A673 (cell line): Measurements from ENCODE around the gene OR56A5. TPM values are rescaled to one million over a fixed set of nuclear protein-coding genes. Genes with fewer than 3 reads are reported as not detected.
A peak's percentile ranks its signal among the peaks of the same experiment; 100 is the strongest.

ENCODE experiments used
- BruUV-seq: library from RNA; stranded (reverse); fragments of 400-500 nt; replicated peaks from 2 replicates; lab custom pipeline; 2021; lab: Mats Ljungman, UMichigan
- CTCF ChIA-PET: fragments of 300-600 bp; sonication (Branson Sonifier 250); formaldehyde crosslinking; loops from one replicate; lab custom pipeline; 2022; ENCODE audit warnings: antibody characterized with exemption; lab: Charles Lee
- POLR2A ChIA-PET: fragments of 300-600 bp; sonication (Branson Sonifier 250); formaldehyde crosslinking; loops from one replicate; lab custom pipeline; 2022; ENCODE audit warnings: antibody characterized with exemption; ENCODE audit not compliant: low non-redundant PET; lab: Charles Lee
- DNase-seq: peaks from one replicate; pipeline ENCODE4 v3.0.0-alpha.2; 2015; ENCODE audit warnings: low spot score
- H3K27ac ChIP-seq: fragments of 200-600 bp; sonication (generic); 2 replicates; pipeline ENCODE4 v1.5.1; 2016; ENCODE audit warnings: mixed run types, low read depth, mild to moderate bottlenecking, mixed read lengths, antibody characterized with exemption, low read length; ENCODE audit not compliant: poor library complexity, severe bottlenecking
- H3K27me3 ChIP-seq: fragments of 200-600 bp; sonication (generic); replicated peaks from 2 replicates; pipeline ENCODE4 v1.6.1; 2017; ENCODE audit warnings: mixed run types, low read depth, mild to moderate bottlenecking, mixed read lengths, antibody characterized with exemption, low read length; ENCODE audit not compliant: insufficient read depth, poor library complexity
- H3K36me3 ChIP-seq: fragments of 200-600 bp; sonication (generic); 2 replicates; pipeline ENCODE4 v1.6.1; 2016; ENCODE audit warnings: mixed run types, mild to moderate bottlenecking, mixed read lengths, antibody characterized with exemption, low read length; ENCODE audit not compliant: insufficient read depth, poor library complexity, severe bottlenecking
- H3K4me1 ChIP-seq: fragments of 200-600 bp; sonication (generic); 2 replicates; pipeline ENCODE4 v1.6.1; 2017; ENCODE audit warnings: mixed run types, mild to moderate bottlenecking, mixed read lengths, antibody characterized with exemption, low read length; ENCODE audit not compliant: insufficient read depth, poor library complexity, severe bottlenecking
- H3K4me3 ChIP-seq: fragments of 200-600 bp; sonication (generic); 2 replicates; pipeline ENCODE4 v1.5.1; 2016; ENCODE audit warnings: low read depth, mixed run types, mild to moderate bottlenecking, mixed read lengths, low read length; ENCODE audit not compliant: poor library complexity, severe bottlenecking
- H3K9me3 ChIP-seq: fragments of 200-600 bp; sonication (generic); 2 replicates; pipeline ENCODE4 v1.6.1; 2016; ENCODE audit warnings: mixed run types, low read depth, mild to moderate bottlenecking, mixed read lengths, antibody characterized with exemption, low read length; ENCODE audit not compliant: poor library complexity, severe bottlenecking
- EZH2 ChIP-seq: fragments of 200-600 bp; sonication (generic); IDR thresholded peaks from 2 replicates; pipeline ENCODE4 v1.6.1; 2017; ENCODE audit warnings: borderline replicate concordance, low read depth, mild to moderate bottlenecking, mixed read lengths, antibody characterized with exemption, low read length; ENCODE audit not compliant: poor library complexity, severe bottlenecking
- intact Hi-C: fragments of 100-400 bp; cut with micrococcal nuclease; formaldehyde crosslinking; loops from one replicate; pipeline ENCODE4 v1.10.0; 2022; ENCODE audit not compliant: unreplicated experiment
- total RNA-seq: library from RNA; stranded (reverse); gene quantifications from 2 replicates; pipeline ENCODE4 v1.2.3, GENCODE V29; 2021
- TF ChIP-seq, protein P1 (sequence below): fragments of 300-800, 200-600 bp; sonication (generic); conservative IDR thresholded peaks from 2 replicates; pipeline ENCODE4 v1.5.1; 2017; ENCODE audit warnings: low read depth, mild to moderate bottlenecking, antibody characterized with exemption, low read length, moderate library complexity, mixed read lengths

The OR56A5 gene
- total RNA-seq, 1 experiment from 2014 or later, result not detected

DNA sequence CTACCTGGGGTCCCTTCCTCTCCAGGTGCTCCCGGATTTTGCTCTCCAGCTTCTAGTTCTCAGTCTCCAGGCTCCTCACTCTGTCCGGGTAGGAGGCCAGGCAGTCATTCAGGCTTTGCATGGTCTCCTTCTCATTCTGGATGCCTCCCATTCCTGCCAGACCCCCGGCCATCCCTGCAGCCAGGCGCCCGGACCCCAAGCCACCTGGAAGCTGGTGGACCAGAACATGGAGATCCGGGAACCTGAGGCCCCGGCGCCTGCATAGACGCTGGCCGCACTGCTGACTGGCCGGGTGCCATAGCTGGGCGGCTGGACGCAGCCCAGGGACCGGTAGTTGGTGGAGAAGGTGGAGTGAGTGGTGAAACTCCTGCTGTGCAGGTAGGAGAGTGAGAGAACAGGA is 26.5 kb upstream of the OR56A5 start:
- BruUV-seq, result no TSS peak
- no peak for DNase-seq
- H3K4me1 ChIP-seq, result no peaks in the 10 kb centered on the region
- ChIA-PET POLR2A (no interaction called here), CTCF (no interaction called here)
- TF ChIP-seq, protein P1, sequence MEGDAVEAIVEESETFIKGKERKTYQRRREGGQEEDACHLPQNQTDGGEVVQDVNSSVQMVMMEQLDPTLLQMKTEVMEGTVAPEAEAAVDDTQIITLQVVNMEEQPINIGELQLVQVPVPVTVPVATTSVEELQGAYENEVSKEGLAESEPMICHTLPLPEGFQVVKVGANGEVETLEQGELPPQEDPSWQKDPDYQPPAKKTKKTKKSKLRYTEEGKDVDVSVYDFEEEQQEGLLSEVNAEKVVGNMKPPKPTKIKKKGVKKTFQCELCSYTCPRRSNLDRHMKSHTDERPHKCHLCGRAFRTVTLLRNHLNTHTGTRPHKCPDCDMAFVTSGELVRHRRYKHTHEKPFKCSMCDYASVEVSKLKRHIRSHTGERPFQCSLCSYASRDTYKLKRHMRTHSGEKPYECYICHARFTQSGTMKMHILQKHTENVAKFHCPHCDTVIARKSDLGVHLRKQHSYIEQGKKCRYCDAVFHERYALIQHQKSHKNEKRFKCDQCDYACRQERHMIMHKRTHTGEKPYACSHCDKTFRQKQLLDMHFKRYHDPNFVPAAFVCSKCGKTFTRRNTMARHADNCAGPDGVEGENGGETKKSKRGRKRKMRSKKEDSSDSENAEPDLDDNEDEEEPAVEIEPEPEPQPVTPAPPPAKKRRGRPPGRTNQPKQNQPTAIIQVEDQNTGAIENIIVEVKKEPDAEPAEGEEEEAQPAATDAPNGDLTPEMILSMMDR, result no peak
- TF ChIP-seq EZH2, result no peak
- H3K27me3 ChIP-seq, result no peaks in the 10 kb centered on the region
- no peaks in the 10 kb centered on the region for H3K9me3 ChIP-seq
- intact Hi-C loops, result loop anchor here (10.0 kb wide), 1 partner anchor 360 kb away; no protein-coding TSS in a partner anchor
- no peak overlapping the region for H3K4me3 ChIP-seq
- no peak overlapping the region for H3K27ac ChIP-seq
- no peaks in the 10 kb centered on the region for H3K36me3 ChIP-seq

DNA sequence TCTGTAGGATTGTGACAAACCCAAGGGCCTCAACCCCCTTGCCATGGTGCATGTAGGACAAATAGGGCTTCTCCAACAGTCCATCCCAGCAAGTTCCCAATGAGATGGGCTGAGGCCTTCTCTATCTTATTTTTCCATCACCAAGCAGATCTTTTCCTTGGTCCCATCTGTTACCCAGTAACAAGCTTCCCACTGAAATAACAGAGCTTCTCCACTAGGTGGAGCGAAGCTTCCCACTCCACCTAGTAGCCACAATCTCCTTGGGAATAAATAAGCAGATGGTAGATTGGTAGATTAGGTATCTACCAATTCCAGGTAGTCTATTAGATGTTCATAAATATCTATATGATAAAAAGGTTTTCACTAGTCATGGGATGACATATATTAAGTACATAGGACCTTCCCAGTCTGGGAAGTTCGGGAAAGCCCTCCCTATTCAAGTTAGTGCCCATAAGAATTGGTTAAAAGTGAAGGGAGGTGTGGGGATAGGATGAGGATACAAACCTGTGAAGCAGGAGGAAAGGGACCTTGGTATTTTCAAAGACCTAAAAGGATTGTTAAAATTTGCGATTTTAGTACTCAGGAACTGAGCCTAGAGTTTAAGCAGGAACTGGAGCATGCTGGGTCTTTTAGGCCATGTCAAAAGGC is 24.4 kb upstream of the OR56A5 start:
- H3K27me3 ChIP-seq, result no peaks in the 10 kb centered on the region
- no peak for TF ChIP-seq EZH2
- TF ChIP-seq, protein P1, result peak; percentile 72
- H3K4me1 ChIP-seq, result no peaks in the 10 kb centered on the region
- intact Hi-C loops, result loop anchor here (10.0 kb wide), 1 partner anchor 362 kb away; no protein-coding TSS in a partner anchor
- H3K27ac ChIP-seq, result no peak overlapping the region
- no peak overlapping the region for H3K4me3 ChIP-seq
- BruUV-seq, result no TSS peak
- ChIA-PET CTCF (interaction anchor here (1.0 kb wide), 1 partner anchor 370 kb away, joined by 7 read pairs; no protein-coding TSS in a partner anchor), POLR2A (no interaction called here)
- H3K9me3 ChIP-seq, result no peaks in the 10 kb centered on the region
- no peaks in the 10 kb centered on the region for H3K36me3 ChIP-seq
- peak; percentile 35 for DNase-seq

DNA sequence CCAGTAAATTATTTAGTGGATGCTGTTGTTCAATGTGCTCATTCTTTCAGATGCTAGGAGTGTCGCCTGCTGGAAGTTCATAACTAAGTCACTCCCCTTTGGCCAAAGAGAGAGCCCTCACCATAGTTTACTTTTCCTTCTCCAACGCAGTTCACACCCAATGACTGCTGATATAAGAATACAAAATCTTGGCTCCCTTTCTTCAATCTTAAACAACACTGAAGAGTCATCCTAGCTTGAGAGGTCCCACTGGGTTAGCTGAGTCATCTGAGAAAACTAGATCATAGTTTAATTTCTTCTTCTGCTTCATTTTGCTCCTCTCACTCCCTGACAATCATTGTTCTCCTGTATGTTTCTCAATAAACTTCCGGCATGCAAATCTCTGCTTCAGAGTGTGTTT is 23.9 kb upstream of the OR56A5 start:
- intact Hi-C loops, result loop anchor here (10.0 kb wide), 1 partner anchor 363 kb away; no protein-coding TSS in a partner anchor
- Histone ChIP-seq H3K36me3 (no peaks in the 10 kb centered on the region), H3K4me1 (no peaks in the 10 kb centered on the region), H3K4me3 (no peak overlapping the region), H3K27ac (no peak overlapping the region), H3K9me3 (no peaks in the 10 kb centered on the region), H3K27me3 (no peaks in the 10 kb centered on the region)
- BruUV-seq, result no TSS peak
- ChIA-PET CTCF (interaction anchor here (1.0 kb wide), 1 partner anchor 371 kb away, joined by 7 read pairs; no protein-coding TSS in a partner anchor), POLR2A (no interaction called here)
- no peak for TF ChIP-seq EZH2
- TF ChIP-seq, protein P1, result no peak
- DNase-seq, result no peak
